GM20000 (cell line): ENCODE results near the gene GABBR1.

Source experiments
- DNase-seq: peaks from one replicate; pipeline ENCODE4 v3.0.0; 2012; ENCODE audit warnings: low spot score
- CTCF ChIP-seq: IDR thresholded peaks from 2 replicates; pipeline ENCODE4 v1.5.1; 2012; ENCODE audit warnings: mild to moderate bottlenecking, control low read depth; ENCODE audit errors: extremely low read depth, missing control alignments

The GABBR1 gene

GRCh38 chr6:29627755-29628418 is 5.1 kb downstream of the GABBR1 start:
- DNase-seq: peak; percentile 77
- TF ChIP-seq CTCF: no peak

GRCh38 chr6:29626948-29627754 is 5.8 kb downstream of the GABBR1 start:
- TF ChIP-seq CTCF: no peak
- DNase-seq: no peak

GRCh38 chr6:29625337-29625930 is 7.5 kb downstream of the GABBR1 start:
- no peak for DNase-seq
- no peak for TF ChIP-seq CTCF

- DNase-seq: no peak
- TF ChIP-seq CTCF: no peak
These were observed 8.4 kb downstream of the GABBR1 start for GRCh38 chr6:29624520-29624961.

GRCh38 chr6:29620630-29621029 is 12.4 kb downstream of the GABBR1 start:
- TF ChIP-seq CTCF: no peak
- DNase-seq: no peak

GRCh38 chr6:29619578-29620160 is 13.3 kb downstream of the GABBR1 start:
- no peak for DNase-seq
- no peak for TF ChIP-seq CTCF
